ENCODE results near the gene CYB5RL.

GRCh38 chr1:54227091-54227602, 27.3 kb upstream of the CYB5RL start:
- TF ChIP-seq CTCF (conservative IDR thresholded peaks at IDR 0.05; ENCODE audit: low read depth, low read length) (no peak), EZH2phosphoT487 (IDR thresholded peaks at IDR 0.05; ENCODE audit: borderline replicate concordance, low read length) (no peak)

Data from PC-3 (cell line).